ENCODE results near the gene EFL1.
A peak's percentile ranks its signal among the peaks of the same experiment; 100 is the strongest.

- TF ChIP-seq, protein P1, sequence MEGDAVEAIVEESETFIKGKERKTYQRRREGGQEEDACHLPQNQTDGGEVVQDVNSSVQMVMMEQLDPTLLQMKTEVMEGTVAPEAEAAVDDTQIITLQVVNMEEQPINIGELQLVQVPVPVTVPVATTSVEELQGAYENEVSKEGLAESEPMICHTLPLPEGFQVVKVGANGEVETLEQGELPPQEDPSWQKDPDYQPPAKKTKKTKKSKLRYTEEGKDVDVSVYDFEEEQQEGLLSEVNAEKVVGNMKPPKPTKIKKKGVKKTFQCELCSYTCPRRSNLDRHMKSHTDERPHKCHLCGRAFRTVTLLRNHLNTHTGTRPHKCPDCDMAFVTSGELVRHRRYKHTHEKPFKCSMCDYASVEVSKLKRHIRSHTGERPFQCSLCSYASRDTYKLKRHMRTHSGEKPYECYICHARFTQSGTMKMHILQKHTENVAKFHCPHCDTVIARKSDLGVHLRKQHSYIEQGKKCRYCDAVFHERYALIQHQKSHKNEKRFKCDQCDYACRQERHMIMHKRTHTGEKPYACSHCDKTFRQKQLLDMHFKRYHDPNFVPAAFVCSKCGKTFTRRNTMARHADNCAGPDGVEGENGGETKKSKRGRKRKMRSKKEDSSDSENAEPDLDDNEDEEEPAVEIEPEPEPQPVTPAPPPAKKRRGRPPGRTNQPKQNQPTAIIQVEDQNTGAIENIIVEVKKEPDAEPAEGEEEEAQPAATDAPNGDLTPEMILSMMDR (conservative IDR thresholded peaks at IDR 0.05; ENCODE audit: low read depth, low read length) = no peak
- TF ChIP-seq POLR2A (IDR thresholded peaks at IDR 0.05; ENCODE audit: low read depth, low read length) (peak; percentile 73; the same call in 1 of the 2 replicates), BHLHE40 (IDR thresholded peaks at IDR 0.05; ENCODE audit: low read depth, low read length) (peak; percentile 68), SMC3 (IDR thresholded peaks at IDR 0.05; ENCODE audit: low read depth, low read length) (no peak), CEBPB (IDR thresholded peaks at IDR 0.05; ENCODE audit: low read depth, low read length) (peak; percentile 53), USF2 (IDR thresholded peaks at IDR 0.05; ENCODE audit: low read depth, low read length) (no peak), RAD21 (IDR thresholded peaks at IDR 0.05; ENCODE audit: low read length) (no peak), MAFK (IDR thresholded peaks at IDR 0.05; ENCODE audit: low read depth, low read length) (0 out of 2 replicates have a peak, but pooled peaks have one; percentile 3), MAZ (IDR thresholded peaks at IDR 0.05; ENCODE audit: borderline replicate concordance, low read depth, low read length) (peak; percentile 29; the same call in 1 of the 2 replicates), FOS (IDR thresholded peaks at IDR 0.05; ENCODE audit: low read depth, low read length) (peak; percentile 98), RCOR1 (IDR thresholded peaks at IDR 0.05; ENCODE audit: insufficient replicate concordance, low read length) (peak; percentile 74), RFX5 (IDR thresholded peaks at IDR 0.05; ENCODE audit: low read depth, low read length) (peak; percentile 81), NFE2L2 (IDR thresholded peaks at IDR 0.05; ENCODE audit: low read depth, low read length) (peak; percentile 41; the same call in 1 of the 2 replicates)
These were observed 139.7 kb downstream of the EFL1 start for GRCh38 chr15:82122746-82123400.
